WI38 (cell line): ENCODE results near the gene SCAANT1.
A peak's percentile ranks its signal among the peaks of the same experiment; 100 is the strongest.

Source experiments
- H3K4me3 ChIP-seq: 2 replicates; pipeline ENCODE4 v1.5.1; 2011; ENCODE audit warnings: low read depth, mild to moderate bottlenecking, control low read depth, low read length
- CTCF ChIP-seq: IDR thresholded peaks from 2 replicates; pipeline ENCODE4 v1.5.1; 2012; ENCODE audit warnings: low read depth, mild to moderate bottlenecking, control low read depth, low read length

The SCAANT1 gene

GRCh38 chr3:63862804-63863149 is 49.4 kb downstream of the SCAANT1 start:
- no peak for TF ChIP-seq CTCF
- H3K4me3 ChIP-seq, result peak overlapping the region; percentile 89
